Effector CD8-positive, alpha-beta T cell (primary cell): ENCODE data around the gene RPL3.

Experiments
- DNase-seq: peaks from one replicate; lab custom pipeline; 2025; lab: John Stamatoyannopoulos, UW

The RPL3 gene

GRCh38 chr22:39282645-39283321 lies 36.6 kb downstream of the RPL3 start:
- no peak for DNase-seq

- DNase-seq = no peak
Measured at GRCh38 chr22:39281126-39281525, 38.3 kb downstream of the RPL3 start.

- no peak for DNase-seq
Measured at GRCh38 chr22:39280250-39280649, 39.2 kb downstream of the RPL3 start.

GRCh38 chr22:39279170-39279850 lies 40.1 kb downstream of the RPL3 start:
- DNase-seq = no peak

- no peak for DNase-seq
Measured at GRCh38 chr22:39278040-39278439, 41.4 kb downstream of the RPL3 start.

GRCh38 chr22:39277142-39277607 lies 42.2 kb downstream of the RPL3 start:
- DNase-seq = no peak

GRCh38 chr22:39276440-39277141 lies 42.8 kb downstream of the RPL3 start:
- DNase-seq = no peak

- no peak for DNase-seq
Measured at GRCh38 chr22:39275814-39276439, 43.5 kb downstream of the RPL3 start.

GRCh38 chr22:39273950-39274887 lies 45.2 kb downstream of the RPL3 start:
- DNase-seq = no peak

- no peak for DNase-seq
Measured at GRCh38 chr22:39270792-39271191, 48.6 kb downstream of the RPL3 start.

- DNase-seq = no peak
Measured at GRCh38 chr22:39270280-39270679, 49.1 kb downstream of the RPL3 start.

GRCh38 chr22:39269095-39269790 lies 50.2 kb downstream of the RPL3 start:
- DNase-seq = no peak

- no peak for DNase-seq
Measured at GRCh38 chr22:39268645-39269044, 50.8 kb downstream of the RPL3 start.

GRCh38 chr22:39267974-39268373 lies 51.4 kb downstream of the RPL3 start:
- no peak for DNase-seq

- DNase-seq = no peak
Measured at GRCh38 chr22:39266398-39267030, 52.9 kb downstream of the RPL3 start.

- no peak for DNase-seq
Measured at GRCh38 chr22:39265143-39265886, 54.1 kb downstream of the RPL3 start.

GRCh38 chr22:39264349-39265038 lies 54.9 kb downstream of the RPL3 start:
- no peak for DNase-seq

- DNase-seq = no peak
Measured at GRCh38 chr22:39263626-39264348, 55.6 kb downstream of the RPL3 start.
